ENCODE results near the gene ANKRD31.

DNA sequence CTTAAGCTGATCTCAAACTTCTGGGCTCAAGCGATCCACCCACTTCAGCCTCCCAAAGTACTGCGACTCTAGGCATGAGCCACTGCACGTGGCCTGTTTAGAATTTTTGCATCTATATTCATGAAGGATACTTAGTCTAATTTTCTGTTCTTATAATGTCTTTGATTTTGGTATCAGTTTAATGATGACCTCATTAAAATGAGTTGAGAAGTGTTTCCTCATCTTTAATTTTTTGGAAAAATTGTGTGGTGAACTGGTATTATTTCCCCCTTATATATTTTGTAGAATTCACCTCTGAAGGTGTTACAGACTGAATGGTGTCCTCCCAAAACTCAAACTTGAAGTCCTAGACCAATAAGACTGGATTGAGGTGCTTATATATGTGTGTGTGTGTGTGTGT is 46.5 kb downstream of the ANKRD31 start:
- TF ChIP-seq, protein P1, sequence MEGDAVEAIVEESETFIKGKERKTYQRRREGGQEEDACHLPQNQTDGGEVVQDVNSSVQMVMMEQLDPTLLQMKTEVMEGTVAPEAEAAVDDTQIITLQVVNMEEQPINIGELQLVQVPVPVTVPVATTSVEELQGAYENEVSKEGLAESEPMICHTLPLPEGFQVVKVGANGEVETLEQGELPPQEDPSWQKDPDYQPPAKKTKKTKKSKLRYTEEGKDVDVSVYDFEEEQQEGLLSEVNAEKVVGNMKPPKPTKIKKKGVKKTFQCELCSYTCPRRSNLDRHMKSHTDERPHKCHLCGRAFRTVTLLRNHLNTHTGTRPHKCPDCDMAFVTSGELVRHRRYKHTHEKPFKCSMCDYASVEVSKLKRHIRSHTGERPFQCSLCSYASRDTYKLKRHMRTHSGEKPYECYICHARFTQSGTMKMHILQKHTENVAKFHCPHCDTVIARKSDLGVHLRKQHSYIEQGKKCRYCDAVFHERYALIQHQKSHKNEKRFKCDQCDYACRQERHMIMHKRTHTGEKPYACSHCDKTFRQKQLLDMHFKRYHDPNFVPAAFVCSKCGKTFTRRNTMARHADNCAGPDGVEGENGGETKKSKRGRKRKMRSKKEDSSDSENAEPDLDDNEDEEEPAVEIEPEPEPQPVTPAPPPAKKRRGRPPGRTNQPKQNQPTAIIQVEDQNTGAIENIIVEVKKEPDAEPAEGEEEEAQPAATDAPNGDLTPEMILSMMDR (IDR thresholded peaks at IDR 0.05), result no peak
- no peak for TF ChIP-seq POLR2A (IDR thresholded peaks at IDR 0.05)
